Body of pancreas (tissue), 4 donors: ENCODE measurements around the gene CXorf49B.
"Not testable (repeated sequence)": the region's sequence is repeated elsewhere in the genome, so short reads cannot be mapped to it uniquely, and the experiment has no call there.

Source experiments
- CTCF ChIP-seq, 7 experiments: fragments of 450-650 bp in 4 of 7; fragments of 200-600 bp in 3 of 7; sonication (generic) in 3 of 7; IDR thresholded peaks; one replicate each; pipeline ENCODE4 v1.5.1; 2016 to 2019; ENCODE audit warnings: antibody characterized with exemption in 7 of 7
- POLR2A ChIP-seq, 3 donors: fragments of 450-650 bp; IDR thresholded peaks; one replicate each; pipeline ENCODE4 v1.6.1; 2016; ENCODE audit warnings: antibody characterized with exemption in 3 of 3, mild to moderate bottlenecking in 2 of 3

DNA sequence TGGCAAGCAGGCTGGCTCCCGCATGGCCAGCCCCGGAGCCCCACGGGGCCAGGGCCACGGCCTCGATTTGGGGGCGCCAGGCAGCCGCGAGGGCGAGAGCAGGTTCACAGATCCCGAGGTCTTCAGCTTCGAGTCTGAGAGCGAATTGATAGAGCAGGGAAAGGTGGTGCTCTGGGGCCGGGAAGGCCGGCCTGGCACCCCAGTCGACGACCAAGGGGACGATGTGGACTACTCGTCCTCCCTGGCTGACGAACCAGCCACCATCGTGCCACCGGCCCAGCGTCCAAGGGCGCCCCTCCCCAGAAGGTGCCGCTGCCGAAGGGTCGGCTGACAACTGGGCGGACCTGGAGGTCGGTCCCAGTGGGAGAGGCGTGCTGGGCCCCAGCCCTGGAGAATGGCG lies 44.0 kb upstream of the CXorf49B start:
- not testable (repeated sequence) for TF ChIP-seq CTCF, POLR2A (IDR thresholded peaks at IDR 0.05)
